Upper lobe of left lung (tissue), 6 donors: Measurements from ENCODE around the gene BTG1. TPM values are rescaled to one million over a fixed set of nuclear protein-coding genes. Genes with fewer than 3 reads are reported as not detected.

Experiments used
- ATAC-seq, 2 donors: fragments of 200-7000 bp; cut with Tn5 transposase; one replicate each; pipeline ENCODE4 v1.9.1; 2022; ENCODE audit warnings: mild to moderate bottlenecking in 2 of 2, moderate library complexity in 2 of 2; ENCODE audit not compliant: low FRiP score in 2 of 2
- DNase-seq, 2 donors: peaks; one replicate each; pipeline ENCODE4 v3.0.0-alpha.2; 2019 to 2020
- H3K27ac ChIP-seq, 4 donors: fragments of 200-600 bp; sonication (generic); one replicate each; pipeline ENCODE4 v1.5.1; 2016 to 2019
- H3K27me3 ChIP-seq, 4 donors: fragments of 200-600 bp; sonication (generic); one replicate each; pipeline ENCODE4 v1.5.1; 2017 to 2019
- H3K36me3 ChIP-seq, 4 donors: fragments of 200-600 bp; sonication (generic); one replicate each; pipeline ENCODE4 v1.5.1; 2016 to 2019
- H3K4me1 ChIP-seq, 4 donors: fragments of 200-600 bp; sonication (generic); one replicate each; pipeline ENCODE4 v1.5.1; 2018 to 2019
- H3K4me3 ChIP-seq, 4 donors: fragments of 200-600 bp; sonication (generic); one replicate each; pipeline ENCODE4 v1.5.1; 2017 to 2019; ENCODE audit warnings: mild to moderate bottlenecking in 2 of 4, moderate library complexity in 1 of 4
- H3K9me3 ChIP-seq, 4 donors: fragments of 200-600 bp; sonication (generic); one replicate each; pipeline ENCODE4 v1.5.1; 2018 to 2019
- CTCF ChIP-seq, 6 experiments: fragments of 450-650 bp in 4 of 6; fragments of 200-600 bp in 2 of 6; sonication (generic) in 2 of 6; IDR thresholded peaks; one replicate each; pipeline ENCODE4 v1.5.1; 2016 to 2019; ENCODE audit warnings: antibody characterized with exemption in 6 of 6
- EP300 ChIP-seq, 4 donors: sonication (generic); formaldehyde crosslinking; IDR thresholded peaks; one replicate each; pipeline ENCODE4 v1.5.1; 2017; ENCODE audit warnings: antibody characterized with exemption in 4 of 4, control low read depth in 2 of 4
- POLR2A ChIP-seq, 4 donors: fragments of 450-650 bp; IDR thresholded peaks; one replicate each; pipeline ENCODE4 v1.5.1; 2016 to 2017; ENCODE audit warnings: antibody characterized with exemption in 4 of 4, mild to moderate bottlenecking in 2 of 4
- POLR2AphosphoS5 ChIP-seq, 2 donors: sonication (generic); formaldehyde crosslinking; IDR thresholded peaks; one replicate each; pipeline ENCODE4 v1.5.1; 2017; ENCODE audit warnings: antibody characterized with exemption in 2 of 2
- WGBS, 2 donors: methylation state at CpG; one replicate each; pipeline ENCODE4 v1.1.5; 2017 to 2018; 5-methylcytosine and 5-hydroxymethylcytosine counted together
- total RNA-seq, 6 donors: library from RNA; depleted of rRNA in 4 of 6; stranded (reverse); fragments of >200 nt in 4 of 6; gene quantifications; one replicate each; pipeline versions ENCODE4 v1.1.0 to v1.2.1, GENCODE V29; 2016 to 2021
- donor health status: DM: no; HTN: no; CAD: no; lungs with moderate emphysema.
- donor health status: DM: no; HTN: yes; CAD: no; lungs with severe emphysema.

The BTG1 gene
- total RNA-seq, 6 donors from 2014 or later: 31.4 to 177 (median 87.0) TPM

- no peak for ATAC-seq
- Histone ChIP-seq H3K27ac (no peak overlapping the region), H3K27me3 (no peaks in the 10 kb centered on the region), H3K9me3 (no peaks in the 10 kb centered on the region), H3K4me1 (no peaks in the 10 kb centered on the region), H3K4me3 (no peak overlapping the region), H3K36me3 (no peaks in the 10 kb centered on the region)
- no peak for DNase-seq
- TF ChIP-seq POLR2A (IDR thresholded peaks at IDR 0.05) (no peak), EP300 (IDR thresholded peaks at IDR 0.05) (no peak), POLR2AphosphoS5 (IDR thresholded peaks at IDR 0.05) (no peak), CTCF (IDR thresholded peaks at IDR 0.05) (no peak)
- WGBS, 2 donors: 82 to 89% methylated on average over 1 of the region's 1 CpG
These were observed 32.7 kb upstream of the BTG1 start for GRCh38 chr12:92178340-92178739.

GRCh38 chr12:92176646-92177045 is 31.0 kb upstream of the BTG1 start:
- Histone ChIP-seq H3K4me1 (peaks cover 0 to 6% (median 0%) of the 10 kb centered on the region in 4 donors), H3K36me3 (no peaks in the 10 kb centered on the region), H3K4me3 (no peak overlapping the region), H3K27ac (no peak overlapping the region), H3K27me3 (no peaks in the 10 kb centered on the region), H3K9me3 (no peaks in the 10 kb centered on the region)
- WGBS, 2 donors: 94 to 95% methylated on average over 10 of the region's 10 CpGs
- DNase-seq: no peak
- no peak for ATAC-seq
- TF ChIP-seq POLR2AphosphoS5 (IDR thresholded peaks at IDR 0.05) (no peak), EP300 (IDR thresholded peaks at IDR 0.05) (no peak), POLR2A (IDR thresholded peaks at IDR 0.05) (no peak), CTCF (IDR thresholded peaks at IDR 0.05) (no peak)

GRCh38 chr12:92175961-92176360 is 30.3 kb upstream of the BTG1 start:
- Histone ChIP-seq H3K27ac (no peak overlapping the region), H3K27me3 (no peaks in the 10 kb centered on the region), H3K4me1 (peaks cover 0 to 6% (median 0%) of the 10 kb centered on the region in 4 donors), H3K36me3 (no peaks in the 10 kb centered on the region), H3K9me3 (no peaks in the 10 kb centered on the region), H3K4me3 (no peak overlapping the region)
- no peak for DNase-seq
- TF ChIP-seq POLR2A (IDR thresholded peaks at IDR 0.05) (no peak), EP300 (IDR thresholded peaks at IDR 0.05) (no peak), CTCF (IDR thresholded peaks at IDR 0.05) (no peak), POLR2AphosphoS5 (IDR thresholded peaks at IDR 0.05) (no peak)
- 92 to 93% methylated on average over 3 of the region's 3 CpGs for WGBS, 2 donors
- ATAC-seq: no peak

GRCh38 chr12:92170050-92170449 is 24.4 kb upstream of the BTG1 start:
- ATAC-seq (no peak), DNase-seq (no peak)
- H3K4me1 ChIP-seq: peaks cover 0 to 6% (median 0%) of the 10 kb centered on the region in 4 donors
- H3K27ac ChIP-seq: no peak overlapping the region
- no peak for TF ChIP-seq POLR2A (IDR thresholded peaks at IDR 0.05)
- no peak for TF ChIP-seq CTCF (IDR thresholded peaks at IDR 0.05)
- no peak for TF ChIP-seq POLR2AphosphoS5 (IDR thresholded peaks at IDR 0.05)
- TF ChIP-seq EP300 (IDR thresholded peaks at IDR 0.05): no peak
- no peak overlapping the region for H3K4me3 ChIP-seq
- H3K36me3 ChIP-seq: no peaks in the 10 kb centered on the region
- H3K27me3 ChIP-seq: no peaks in the 10 kb centered on the region
- no peaks in the 10 kb centered on the region for H3K9me3 ChIP-seq

- H3K9me3 ChIP-seq: no peaks in the 10 kb centered on the region
- no peak overlapping the region for H3K27ac ChIP-seq
- DNase-seq: no peak
- TF ChIP-seq EP300 (IDR thresholded peaks at IDR 0.05) (no peak), POLR2AphosphoS5 (IDR thresholded peaks at IDR 0.05) (no peak), CTCF (IDR thresholded peaks at IDR 0.05) (no peak), POLR2A (IDR thresholded peaks at IDR 0.05) (no peak)
- H3K4me3 ChIP-seq: no peak overlapping the region
- no peaks in the 10 kb centered on the region for H3K27me3 ChIP-seq
- 98 to 100% methylated on average over 2 of the region's 2 CpGs for WGBS, 2 donors
- ATAC-seq: no peak
- H3K4me1 ChIP-seq: peaks cover 0 to 2% (median 0%) of the 10 kb centered on the region in 4 donors
- H3K36me3 ChIP-seq: no peaks in the 10 kb centered on the region
These were observed 21.4 kb upstream of the BTG1 start for GRCh38 chr12:92167075-92167474.
